Raji (cell line): ENCODE measurements around the gene APPL2.

Experiments used
- POLR2A ChIP-seq: IDR thresholded peaks from 2 replicates; pipeline ENCODE4 v1.6.1; 2011; ENCODE audit warnings: low read depth, low read length, control low read depth; ENCODE audit not compliant: insufficient read depth

Gene APPL2

GRCh38 chr12:105264771-105265170, 28.8 kb upstream of the APPL2 start:
- TF ChIP-seq POLR2A: no peak

- no peak for TF ChIP-seq POLR2A
Measured at GRCh38 chr12:105262461-105263184, 26.6 kb upstream of the APPL2 start.

- TF ChIP-seq POLR2A: no peak
Measured at GRCh38 chr12:105261010-105261409, 25.0 kb upstream of the APPL2 start.

GRCh38 chr12:105259226-105259625, 23.3 kb upstream of the APPL2 start:
- TF ChIP-seq POLR2A: no peak

- no peak for TF ChIP-seq POLR2A
Measured at GRCh38 chr12:105257321-105257728, 21.4 kb upstream of the APPL2 start.

GRCh38 chr12:105256921-105257320, 20.9 kb upstream of the APPL2 start:
- no peak for TF ChIP-seq POLR2A

- no peak for TF ChIP-seq POLR2A
Measured at GRCh38 chr12:105256011-105256410, 20.0 kb upstream of the APPL2 start.

- no peak for TF ChIP-seq POLR2A
Measured at GRCh38 chr12:105253866-105254513, 18.0 kb upstream of the APPL2 start.

- TF ChIP-seq POLR2A: no peak
Measured at GRCh38 chr12:105252901-105253300, 16.9 kb upstream of the APPL2 start.

- TF ChIP-seq POLR2A: no peak
Measured at GRCh38 chr12:105245291-105245690, 9.3 kb upstream of the APPL2 start.

- TF ChIP-seq POLR2A: no peak
Measured at GRCh38 chr12:105240228-105240627, 4.3 kb upstream of the APPL2 start.

- no peak for TF ChIP-seq POLR2A
Measured at GRCh38 chr12:105239304-105239703, 3.3 kb upstream of the APPL2 start.

GRCh38 chr12:105237666-105238065, 1.7 kb upstream of the APPL2 start:
- no peak for TF ChIP-seq POLR2A

- no peak for TF ChIP-seq POLR2A
Measured at GRCh38 chr12:105235281-105235731, 668 bp downstream of the APPL2 start.

- no peak for TF ChIP-seq POLR2A
Measured at GRCh38 chr12:105234197-105234596, 1.8 kb downstream of the APPL2 start.
